Effector memory CD4-positive, alpha-beta T cell (primary cell): ENCODE measurements around the gene MFGE8.

Experiments used
- DNase-seq, 3 donors: peaks; one replicate each; pipeline ENCODE4 v3.0.0-alpha.2; 2020
- H3K27ac ChIP-seq: 2 replicates; pipeline ENCODE4 v1.7.0; 2013; ENCODE audit warnings: mild to moderate bottlenecking, low read length, moderate library complexity; ENCODE audit not compliant: insufficient read depth, poor library complexity, severe bottlenecking
- H3K27me3 ChIP-seq: replicated peaks from 2 replicates; pipeline ENCODE4 v1.7.0; 2013; ENCODE audit warnings: mild to moderate bottlenecking, low read length; ENCODE audit not compliant: insufficient read depth, control insufficient read depth, poor library complexity, severe bottlenecking
- H3K36me3 ChIP-seq: 2 replicates; pipeline ENCODE4 v1.7.0; 2013; ENCODE audit warnings: mild to moderate bottlenecking, low read length, moderate library complexity; ENCODE audit not compliant: control insufficient read depth, insufficient read depth
- H3K4me1 ChIP-seq: 2 replicates; pipeline ENCODE4 v1.7.0; 2013; ENCODE audit warnings: low read length, mild to moderate bottlenecking; ENCODE audit not compliant: control insufficient read depth, insufficient read depth, poor library complexity, severe bottlenecking
- H3K4me3 ChIP-seq: 2 replicates; pipeline ENCODE4 v1.7.0; 2013; ENCODE audit warnings: low read length, low read depth, mild to moderate bottlenecking; ENCODE audit not compliant: insufficient read depth, poor library complexity, severe bottlenecking
- H3K9me3 ChIP-seq: 2 replicates; pipeline ENCODE4 v1.7.0; 2013; ENCODE audit warnings: mild to moderate bottlenecking, low read length, moderate library complexity; ENCODE audit not compliant: control insufficient read depth

MFGE8 gene

DNA sequence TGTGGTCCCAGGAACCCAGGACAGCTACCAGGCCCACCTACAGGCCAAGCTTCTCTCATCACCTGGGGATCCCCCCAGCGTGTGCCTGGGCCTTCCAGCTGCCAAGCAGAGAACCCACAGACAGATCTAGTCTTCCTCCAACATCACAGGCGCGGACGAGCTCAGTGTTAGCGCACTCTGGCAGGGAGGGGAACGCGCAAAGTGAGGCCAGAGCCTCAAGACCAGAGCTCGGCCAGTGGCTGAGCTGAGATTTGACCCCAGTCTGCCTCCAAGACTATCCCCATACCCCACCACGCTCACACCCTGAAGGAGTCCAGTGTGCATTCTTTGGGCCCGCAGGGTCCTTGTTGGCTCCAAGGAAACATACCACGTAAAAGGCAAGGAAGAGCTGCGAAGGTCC lies 5.1 kb downstream of the MFGE8 start:
- H3K27me3 ChIP-seq: no peaks in the 10 kb centered on the region
- no peaks in the 10 kb centered on the region for H3K36me3 ChIP-seq
- H3K9me3 ChIP-seq: no peaks in the 10 kb centered on the region

GRCh38 chr15:88907111-88907510 lies 6.1 kb downstream of the MFGE8 start:
- no peaks in the 10 kb centered on the region for H3K27me3 ChIP-seq
- no peaks in the 10 kb centered on the region for H3K9me3 ChIP-seq
- DNase-seq: no peak
- peaks cover 29% of the 10 kb centered on the region for H3K4me1 ChIP-seq
- no peak overlapping the region for H3K27ac ChIP-seq
- H3K36me3 ChIP-seq: no peaks in the 10 kb centered on the region
- no peak overlapping the region for H3K4me3 ChIP-seq

More for the DNA sequence above, 5.1 kb downstream of the MFGE8 start:
- peaks cover 29% of the 10 kb centered on the region for H3K4me1 ChIP-seq
- H3K27ac ChIP-seq: no peak overlapping the region
- no peak for DNase-seq
- no peak overlapping the region for H3K4me3 ChIP-seq

DNA sequence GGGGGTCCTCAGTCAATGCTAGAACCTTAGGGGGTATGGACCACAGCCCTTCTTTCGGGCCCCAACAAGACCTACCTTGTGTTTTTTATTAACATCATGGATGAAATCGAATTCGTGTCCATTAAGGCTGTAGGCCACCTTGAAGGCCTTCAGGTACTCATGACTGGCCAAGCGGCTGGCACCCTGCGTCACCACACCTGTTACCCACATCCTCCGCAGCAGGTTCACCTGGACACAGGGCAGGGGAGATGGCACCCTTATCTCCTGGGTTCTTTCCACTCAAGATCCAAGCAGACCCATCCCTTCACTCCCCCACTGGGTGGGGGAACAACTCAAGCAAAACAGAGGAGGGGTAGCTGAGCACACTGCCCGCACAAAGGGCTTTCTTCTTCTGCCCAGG lies 6.6 kb downstream of the MFGE8 start:
- no peak for DNase-seq
- Histone ChIP-seq H3K4me3 (no peak overlapping the region), H3K36me3 (no peaks in the 10 kb centered on the region), H3K27me3 (no peaks in the 10 kb centered on the region), H3K27ac (no peak overlapping the region), H3K4me1 (peaks cover 25% of the 10 kb centered on the region), H3K9me3 (no peaks in the 10 kb centered on the region)

DNA sequence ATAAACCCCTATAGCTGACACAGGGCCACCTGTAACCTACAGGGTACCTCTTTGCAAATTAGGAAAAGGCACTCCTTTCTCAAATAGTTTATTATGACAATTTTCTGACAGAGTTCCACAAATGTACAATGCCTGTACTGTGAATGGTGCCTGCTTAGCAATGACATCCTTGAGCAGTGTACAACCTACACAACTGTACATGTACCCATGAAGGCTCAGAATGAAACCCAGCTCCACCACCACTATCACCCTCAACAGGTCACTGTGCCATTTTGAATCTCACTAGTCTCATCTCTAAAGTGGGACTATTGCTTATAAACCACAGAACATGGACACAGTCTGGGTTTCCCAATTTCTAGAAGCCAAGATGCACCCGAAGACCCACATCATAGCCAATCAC lies 7.0 kb downstream of the MFGE8 start:
- H3K4me3 ChIP-seq: no peak overlapping the region
- H3K36me3 ChIP-seq: no peaks in the 10 kb centered on the region
- peaks cover 25% of the 10 kb centered on the region for H3K4me1 ChIP-seq
- H3K27me3 ChIP-seq: no peaks in the 10 kb centered on the region
- no peak overlapping the region for H3K27ac ChIP-seq
- no peaks in the 10 kb centered on the region for H3K9me3 ChIP-seq
- no peak for DNase-seq

- Histone ChIP-seq H3K27me3 (no peaks in the 10 kb centered on the region), H3K4me1 (peaks cover 25% of the 10 kb centered on the region), H3K36me3 (no peaks in the 10 kb centered on the region), H3K27ac (peak overlapping the region; percentile 47), H3K4me3 (no peak overlapping the region), H3K9me3 (no peaks in the 10 kb centered on the region)
- no peak for DNase-seq
These were observed 7.6 kb downstream of the MFGE8 start for GRCh38 chr15:88905576-88905975.

DNA sequence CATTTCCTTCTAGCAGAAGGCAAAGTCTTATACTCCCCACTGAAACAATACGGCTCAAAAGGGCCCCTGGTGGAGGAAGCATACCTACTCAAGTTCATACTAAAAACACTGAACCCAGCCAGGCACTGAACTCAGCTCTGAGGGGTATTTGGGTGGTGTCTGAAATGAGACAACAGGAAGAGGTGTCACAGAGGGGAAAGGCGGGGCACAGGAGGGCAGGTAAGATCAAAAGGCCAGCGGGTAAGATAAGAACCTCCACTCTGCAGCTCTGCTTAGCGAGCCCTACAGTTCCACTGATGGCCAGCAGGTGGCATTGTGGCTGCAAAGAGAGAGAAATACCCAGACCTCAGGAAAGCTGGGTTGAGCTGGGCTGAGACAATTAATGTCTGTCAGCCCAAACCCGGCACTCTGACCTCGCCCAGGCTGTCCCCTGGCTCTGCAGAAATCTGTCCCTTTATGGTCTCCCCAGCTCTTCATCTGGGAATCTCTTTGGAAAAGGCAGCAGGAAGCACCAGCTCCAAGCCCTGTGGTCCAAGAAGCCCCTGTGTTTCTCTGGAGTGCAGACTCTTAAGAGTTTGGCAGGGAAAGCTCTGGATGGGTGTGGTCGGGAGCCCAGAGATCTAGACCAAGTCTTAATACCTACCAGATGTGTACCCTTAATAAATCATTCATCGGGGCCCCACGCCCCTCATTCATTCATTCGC lies 8.4 kb downstream of the MFGE8 start:
- Histone ChIP-seq H3K9me3 (no peaks in the 10 kb centered on the region), H3K27me3 (no peaks in the 10 kb centered on the region), H3K4me1 (peaks cover 25% of the 10 kb centered on the region), H3K36me3 (no peaks in the 10 kb centered on the region), H3K4me3 (peak overlapping the region; percentile 7), H3K27ac (peak overlapping the region; percentile 71)
- peak; percentile 88 to 93 (median 90) for DNase-seq

DNA sequence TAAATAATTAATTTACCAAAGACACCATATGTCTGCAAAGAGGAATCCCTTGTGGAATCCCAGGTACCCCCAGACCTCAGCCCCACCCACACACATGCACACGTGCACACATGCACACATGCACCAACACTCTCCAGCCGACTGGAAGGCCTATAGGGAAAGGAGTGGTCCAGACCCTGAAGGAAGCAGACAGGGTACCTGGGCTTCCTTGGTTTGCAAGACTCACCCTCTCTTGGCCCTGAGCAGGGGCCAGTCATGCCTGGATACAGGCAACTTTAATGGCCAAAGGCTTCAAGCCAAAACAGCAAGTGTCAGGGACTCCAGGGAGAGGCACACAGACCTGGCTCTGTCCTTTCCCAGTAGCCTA lies 8.9 kb downstream of the MFGE8 start:
- no peak for DNase-seq
- Histone ChIP-seq H3K36me3 (no peaks in the 10 kb centered on the region), H3K4me1 (peaks cover 25% of the 10 kb centered on the region), H3K27ac (peak overlapping the region; percentile 71), H3K27me3 (no peaks in the 10 kb centered on the region), H3K4me3 (peak overlapping the region; percentile 7), H3K9me3 (no peaks in the 10 kb centered on the region)

GRCh38 chr15:88902846-88903245 lies 10.3 kb downstream of the MFGE8 start:
- no peaks in the 10 kb centered on the region for H3K9me3 ChIP-seq
- peak overlapping the region; percentile 71 for H3K27ac ChIP-seq
- H3K36me3 ChIP-seq: no peaks in the 10 kb centered on the region
- no peak overlapping the region for H3K4me3 ChIP-seq
- no peak for DNase-seq
- peaks cover 26% of the 10 kb centered on the region for H3K4me1 ChIP-seq
- H3K27me3 ChIP-seq: no peaks in the 10 kb centered on the region

DNA sequence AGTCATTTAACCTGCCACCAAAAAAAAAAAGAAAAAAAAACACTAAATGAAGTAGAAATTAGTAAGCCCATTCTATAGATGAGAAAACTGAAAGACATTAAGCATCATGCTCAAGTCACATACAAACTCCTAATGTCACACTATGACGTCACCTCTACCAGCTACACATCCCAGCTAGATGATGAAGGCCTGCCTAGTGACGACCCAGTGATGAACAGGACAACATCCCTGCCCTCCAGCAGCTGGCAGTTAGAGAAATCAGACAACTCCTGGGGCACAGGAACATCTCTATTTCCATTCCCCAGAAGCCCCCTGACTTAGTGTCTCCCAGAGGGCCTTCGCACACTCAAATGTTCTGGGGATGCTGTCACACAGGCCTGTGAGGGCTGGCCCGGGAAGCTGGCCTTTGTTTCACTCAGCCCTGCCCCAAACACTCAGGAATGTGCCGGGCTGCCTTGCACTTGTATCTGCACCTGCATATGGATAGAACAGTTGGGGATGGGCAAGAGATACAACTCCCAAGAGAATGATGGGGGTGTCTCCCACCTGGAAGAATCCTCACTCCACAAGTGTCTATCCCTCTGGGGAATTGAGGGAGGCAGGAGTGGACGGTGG lies 10.9 kb downstream of the MFGE8 start:
- H3K27ac ChIP-seq: peak overlapping the region; percentile 71
- no peaks in the 10 kb centered on the region for H3K27me3 ChIP-seq
- H3K4me3 ChIP-seq: no peak overlapping the region
- no peaks in the 10 kb centered on the region for H3K9me3 ChIP-seq
- peaks cover 31% of the 10 kb centered on the region for H3K4me1 ChIP-seq
- no peaks in the 10 kb centered on the region for H3K36me3 ChIP-seq
- DNase-seq: no peak

DNA sequence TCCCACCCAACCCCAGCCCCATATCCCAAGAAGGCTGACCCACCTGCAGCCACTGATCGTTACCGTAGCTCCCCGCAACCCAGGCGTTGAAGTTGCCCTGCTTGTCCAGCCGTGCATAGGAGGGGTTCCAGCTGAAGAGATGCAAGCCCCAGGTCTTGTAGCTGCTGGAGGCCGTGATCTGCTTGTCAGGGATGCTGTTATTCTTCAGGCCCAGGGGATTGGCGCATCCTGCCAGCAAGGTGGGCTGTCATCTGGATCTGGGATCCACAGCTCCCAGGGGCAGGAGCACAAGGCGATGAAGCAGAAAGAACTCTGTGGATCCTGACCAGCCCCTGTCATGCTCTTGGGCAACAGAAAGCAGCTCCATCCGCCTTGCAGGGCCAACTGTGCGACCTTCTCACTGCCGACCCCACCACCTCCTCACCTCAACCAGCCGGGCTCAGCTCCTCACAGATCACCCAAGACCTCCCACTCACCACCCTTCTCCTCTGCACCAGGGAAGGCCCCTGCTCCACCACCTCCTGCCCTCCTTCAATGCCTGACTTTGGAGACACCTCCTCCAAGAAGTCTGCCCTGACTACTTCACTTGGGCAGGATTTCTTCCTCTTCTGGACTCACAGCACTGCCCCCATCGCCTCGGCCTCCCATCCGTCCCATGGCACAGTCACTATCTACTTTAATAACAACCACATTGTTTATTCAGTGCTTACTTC lies 11.5 kb downstream of the MFGE8 start:
- Histone ChIP-seq H3K27me3 (no peaks in the 10 kb centered on the region), H3K4me1 (peaks cover 37% of the 10 kb centered on the region), H3K36me3 (no peaks in the 10 kb centered on the region), H3K4me3 (no peak overlapping the region), H3K9me3 (no peaks in the 10 kb centered on the region), H3K27ac (no peak overlapping the region)
- no peak for DNase-seq
